KOPT-K1 (cell line): ENCODE measurements around the gene NEUROG1.

ENCODE experiments used
- H3K27ac ChIP-seq: fragments of 200-600 bp; sonication (generic); 2 replicates; pipeline ENCODE4 v1.5.1; 2016; ENCODE audit warnings: antibody characterized with exemption, mild to moderate bottlenecking, low read depth, low read length; ENCODE audit not compliant: poor library complexity, severe bottlenecking
- H3K36me3 ChIP-seq: fragments of 200-600 bp; sonication (generic); 2 replicates; pipeline ENCODE4 v1.5.1; 2017; ENCODE audit warnings: antibody characterized with exemption, mild to moderate bottlenecking, low read length, moderate library complexity; ENCODE audit not compliant: insufficient read depth
- H3K9me3 ChIP-seq: fragments of 200-600 bp; sonication (generic); 2 replicates; pipeline ENCODE4 v1.5.1; 2017; ENCODE audit warnings: antibody characterized with exemption, low read length, mild to moderate bottlenecking; ENCODE audit not compliant: insufficient read depth, poor library complexity, severe bottlenecking

The NEUROG1 gene

DNA sequence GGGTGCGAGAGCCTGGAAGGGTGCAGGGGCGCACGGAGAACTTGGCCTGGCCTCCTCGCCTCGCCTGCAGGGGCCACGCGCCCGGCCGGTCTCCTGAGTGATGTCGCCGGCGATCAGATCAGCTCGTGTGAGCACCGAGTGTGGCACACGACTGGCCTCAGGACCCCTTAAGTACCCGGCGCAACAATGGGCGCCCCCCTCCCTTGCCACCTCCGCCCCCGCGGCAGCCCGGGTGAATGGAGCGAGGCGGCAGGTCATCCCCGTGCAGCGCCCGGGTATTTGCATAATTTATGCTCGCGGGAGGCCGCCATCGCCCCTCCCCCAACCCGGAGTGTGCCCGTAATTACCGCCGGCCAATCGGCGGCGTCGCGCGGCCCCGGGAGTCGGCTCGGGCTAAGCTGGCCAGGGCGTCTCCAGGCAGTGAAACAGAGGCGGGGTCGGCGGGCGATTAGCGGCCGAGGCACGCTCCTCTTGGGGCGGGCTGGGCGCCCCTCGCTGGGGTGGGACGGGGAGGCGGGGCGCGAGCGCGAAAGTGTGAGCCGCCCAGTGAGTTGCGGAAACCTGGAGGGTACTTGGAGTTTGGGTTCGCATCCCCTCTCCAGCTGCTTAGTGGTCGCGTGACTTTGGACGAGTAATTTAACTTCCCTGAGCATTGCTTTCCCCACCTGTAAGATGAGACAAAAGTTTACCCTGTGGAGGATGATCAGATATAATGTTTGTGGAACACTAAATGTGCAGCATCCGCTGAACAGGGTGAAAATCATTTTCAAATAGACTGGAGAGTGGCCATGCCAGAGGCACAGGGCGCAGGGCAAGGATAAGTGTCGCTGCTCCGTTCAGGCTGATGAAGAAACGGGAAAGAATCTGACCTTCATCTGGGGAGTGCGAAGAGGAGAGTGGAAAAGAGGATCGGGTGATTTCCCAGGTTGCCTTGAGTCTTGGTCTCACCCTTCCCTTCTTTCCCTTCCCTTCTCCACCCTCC lies at the start of gene NEUROG1:
Gene NEUROG1, minus strand, starts transcription at position 145 of the 982 bp plus-strand sequence. CDS start 274 bp downstream, outside the sequence.
- H3K36me3 ChIP-seq = no peaks in the 10 kb centered on the region
- no peak within 1 kb of the TSS for H3K27ac ChIP-seq
- no peaks in the 10 kb centered on the region for H3K9me3 ChIP-seq

DNA sequence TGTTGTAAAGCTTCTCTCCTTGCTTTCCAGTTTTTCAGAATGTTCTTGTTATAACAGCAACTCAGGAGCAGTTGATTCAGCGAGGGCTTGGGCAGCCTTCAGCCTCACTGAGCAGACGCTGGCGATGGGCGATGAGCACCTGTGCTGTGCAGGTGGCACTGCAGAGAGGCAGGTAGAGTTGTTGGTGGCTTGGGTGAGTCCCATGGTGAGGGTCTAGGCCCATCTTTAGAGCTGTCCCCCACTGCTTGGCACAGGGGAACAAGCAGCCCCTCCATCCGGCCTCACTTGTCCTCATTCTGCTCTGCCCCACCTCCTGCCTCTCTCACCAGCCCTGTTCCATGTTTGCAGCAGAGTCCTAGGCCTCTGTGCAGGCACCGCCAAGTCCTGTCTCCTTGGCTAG lies 49.2 kb upstream of the NEUROG1 start:
- no peaks in the 10 kb centered on the region for H3K36me3 ChIP-seq
- H3K27ac ChIP-seq = no peak overlapping the region
- no peaks in the 10 kb centered on the region for H3K9me3 ChIP-seq

- H3K27ac ChIP-seq = no peak overlapping the region
- H3K36me3 ChIP-seq = no peaks in the 10 kb centered on the region
- no peaks in the 10 kb centered on the region for H3K9me3 ChIP-seq
These were observed 48.5 kb upstream of the NEUROG1 start for GRCh38 chr5:135584276-135584675.

GRCh38 chr5:135582099-135582781 lies 46.5 kb upstream of the NEUROG1 start:
- Histone ChIP-seq H3K9me3 (no peaks in the 10 kb centered on the region), H3K36me3 (no peaks in the 10 kb centered on the region), H3K27ac (no peak overlapping the region)

DNA sequence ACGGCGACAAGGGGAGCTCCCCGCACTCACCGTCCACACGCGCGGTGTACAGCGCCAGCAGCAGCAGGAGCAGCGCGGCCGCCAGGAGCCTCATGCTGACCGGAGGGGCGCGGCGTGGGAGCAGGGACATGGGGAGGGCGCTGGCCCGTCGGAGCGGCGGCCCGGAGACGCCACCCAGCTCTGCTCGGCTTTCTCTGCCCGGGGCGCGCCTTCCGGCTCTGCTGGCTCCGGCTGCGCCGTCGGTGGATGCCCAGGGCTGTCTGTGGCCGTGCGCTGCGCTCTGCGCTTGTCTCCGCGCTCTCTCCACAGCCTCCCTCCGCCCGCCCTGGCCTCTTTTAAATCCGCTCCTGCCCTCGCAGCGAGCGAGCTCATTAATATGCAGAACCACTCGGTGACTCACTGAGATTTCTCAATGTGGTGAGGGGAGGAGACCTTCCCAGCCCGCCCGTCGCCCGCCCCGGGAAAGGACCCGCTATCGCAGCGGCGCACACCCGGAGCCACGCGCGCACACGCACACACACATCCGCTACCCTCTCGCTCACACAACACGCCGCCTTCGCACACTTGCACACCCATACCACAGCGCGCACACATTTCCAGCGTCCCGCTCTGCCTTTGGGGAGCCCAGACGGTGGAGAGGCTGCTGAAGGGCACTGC lies 43.0 kb upstream of the NEUROG1 start, which contains the start of gene CXCL14:
Gene CXCL14, minus strand, starts transcription at position 307 of the 657 bp plus-strand sequence. Its CDS starts 213 bp downstream, at position 94.
- no peak within 1 kb of the TSS for H3K27ac ChIP-seq
- H3K9me3 ChIP-seq = no peaks in the 10 kb centered on the region
- no peaks in the 10 kb centered on the region for H3K36me3 ChIP-seq

DNA sequence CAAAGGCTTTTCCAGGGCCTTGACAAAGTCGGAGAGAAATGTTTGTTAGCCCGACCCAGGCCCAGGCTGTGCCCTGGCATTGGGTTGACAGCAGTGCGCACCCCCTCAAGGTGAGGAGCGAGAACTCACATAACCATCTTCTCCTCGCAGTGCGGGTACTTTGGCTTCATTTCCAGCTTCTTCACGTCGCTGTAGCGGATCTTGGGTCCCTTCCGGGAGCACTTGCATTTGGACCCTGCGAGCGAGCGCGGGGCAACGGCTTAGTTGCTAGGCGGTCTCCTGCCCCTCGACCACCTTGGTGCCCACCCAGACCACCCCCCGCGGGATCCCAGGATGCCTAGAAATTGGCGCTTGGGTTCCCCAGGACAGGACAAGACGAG lies 42.5 kb upstream of the NEUROG1 start:
- no peak overlapping the region for H3K27ac ChIP-seq
- no peaks in the 10 kb centered on the region for H3K36me3 ChIP-seq
- no peaks in the 10 kb centered on the region for H3K9me3 ChIP-seq

GRCh38 chr5:135577421-135577820 lies 41.7 kb upstream of the NEUROG1 start:
- H3K27ac ChIP-seq = no peak overlapping the region
- no peaks in the 10 kb centered on the region for H3K36me3 ChIP-seq

GRCh38 chr5:135576075-135576599 lies 40.4 kb upstream of the NEUROG1 start:
- Histone ChIP-seq H3K27ac (no peak overlapping the region), H3K9me3 (no peaks in the 10 kb centered on the region), H3K36me3 (no peaks in the 10 kb centered on the region)

More at GRCh38 chr5:135577421-135577820, 41.7 kb upstream of the NEUROG1 start:
- no peaks in the 10 kb centered on the region for H3K9me3 ChIP-seq

- H3K36me3 ChIP-seq = no peaks in the 10 kb centered on the region
- no peak overlapping the region for H3K27ac ChIP-seq
- no peaks in the 10 kb centered on the region for H3K9me3 ChIP-seq
These were observed 38.7 kb upstream of the NEUROG1 start for GRCh38 chr5:135574493-135574892.

GRCh38 chr5:135571902-135572301 lies 36.1 kb upstream of the NEUROG1 start:
- Histone ChIP-seq H3K9me3 (no peaks in the 10 kb centered on the region), H3K27ac (no peak overlapping the region), H3K36me3 (no peaks in the 10 kb centered on the region)

- Histone ChIP-seq H3K36me3 (no peaks in the 10 kb centered on the region), H3K27ac (no peak overlapping the region), H3K9me3 (no peaks in the 10 kb centered on the region)
These were observed 35.4 kb upstream of the NEUROG1 start for GRCh38 chr5:135571066-135571609.

GRCh38 chr5:135570453-135570764 lies 34.6 kb upstream of the NEUROG1 start:
- Histone ChIP-seq H3K27ac (no peak overlapping the region), H3K9me3 (no peaks in the 10 kb centered on the region), H3K36me3 (no peaks in the 10 kb centered on the region)

DNA sequence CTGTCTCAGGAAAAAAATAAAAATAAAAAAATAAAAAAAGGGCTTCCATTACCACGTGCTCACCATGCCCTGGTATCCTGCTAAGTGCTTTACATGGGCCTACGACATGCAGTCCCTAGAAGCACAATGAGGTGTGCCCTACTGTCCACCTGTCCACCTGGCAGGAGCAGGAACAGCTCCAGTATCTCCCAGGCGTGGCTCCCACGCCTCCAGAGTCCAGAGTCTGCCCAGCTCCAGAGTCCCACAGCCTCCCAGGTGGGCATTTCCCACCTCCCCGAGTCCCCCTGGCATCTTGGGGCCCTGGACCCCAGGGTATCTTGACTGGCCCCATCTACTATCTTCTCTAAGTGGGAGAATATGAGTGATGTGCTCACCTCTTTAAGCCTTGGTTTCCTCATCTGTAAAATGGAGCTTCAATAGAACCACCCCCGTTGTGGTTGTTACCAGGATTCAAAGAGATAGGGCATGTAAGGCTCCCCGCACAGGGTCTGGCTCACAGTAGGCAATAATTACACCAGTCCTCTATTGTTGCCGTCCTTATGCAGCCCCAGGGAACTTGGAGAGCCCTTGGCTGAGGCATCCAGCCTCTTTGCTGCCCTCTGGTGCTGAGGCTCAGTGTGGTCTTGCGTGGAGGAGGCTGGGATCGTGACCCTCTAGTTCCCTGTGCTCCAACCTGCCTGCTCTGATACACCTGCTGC lies 34.1 kb upstream of the NEUROG1 start:
- H3K9me3 ChIP-seq = no peaks in the 10 kb centered on the region
- H3K27ac ChIP-seq = no peak overlapping the region
- no peaks in the 10 kb centered on the region for H3K36me3 ChIP-seq

- H3K9me3 ChIP-seq = no peaks in the 10 kb centered on the region
- no peaks in the 10 kb centered on the region for H3K36me3 ChIP-seq
- no peak overlapping the region for H3K27ac ChIP-seq
These were observed 33.2 kb upstream of the NEUROG1 start for GRCh38 chr5:135568923-135569360.
